Esophagus squamous epithelium (tissue), 5 donors: ENCODE data around the gene AHDC1. TPM values are rescaled to one million over a fixed set of nuclear protein-coding genes. Genes with fewer than 3 reads are reported as not detected.

Experiments used
- DNase-seq: peaks from one replicate; lab custom pipeline; 2025; lab: John Stamatoyannopoulos, UW
- H3K27ac ChIP-seq, 4 donors: fragments of 200-600 bp; sonication (generic); one replicate each; pipeline ENCODE4 v1.5.1; 2016 to 2019; ENCODE audit warnings: mild to moderate bottlenecking in 1 of 4
- H3K27me3 ChIP-seq, 4 donors: fragments of 200-600 bp; sonication (generic); 1 replicate in 3 of 4; 2 replicates in 1 of 4; pipeline versions ENCODE4 v1.5.1 to v1.6.0; 2017 to 2021; ENCODE audit warnings: antibody characterized with exemption in 1 of 4
- H3K36me3 ChIP-seq, 3 donors: fragments of 200-600 bp; sonication (generic); one replicate each; pipeline ENCODE4 v1.5.1; 2016 to 2019
- H3K4me1 ChIP-seq, 3 donors: fragments of 200-600 bp; sonication (generic); one replicate each; pipeline ENCODE4 v1.5.1; 2017 to 2019
- H3K4me3 ChIP-seq, 4 donors: fragments of 200-600 bp; sonication (generic); 1 replicate in 3 of 4; 2 replicates in 1 of 4; pipeline ENCODE4 v1.5.1; 2016 to 2019; ENCODE audit warnings: mild to moderate bottlenecking in 2 of 4, moderate library complexity in 1 of 4
- H3K9me3 ChIP-seq, 3 donors: fragments of 200-600 bp; sonication (generic); one replicate each; pipeline ENCODE4 v1.5.1; 2016 to 2019
- POLR2A ChIP-seq, 4 donors: fragments of 450-650 bp; IDR thresholded peaks; one replicate each; pipeline ENCODE4 v1.6.1; 2017; ENCODE audit warnings: antibody characterized with exemption in 4 of 4, mild to moderate bottlenecking in 4 of 4, moderate library complexity in 3 of 4
- WGBS, 2 donors: methylation state at CpG; one replicate each; pipeline ENCODE4 v1.1.5; 2018; 5-methylcytosine and 5-hydroxymethylcytosine counted together
- intact Hi-C: fragments of 100-400 bp; cut with DNase I; formaldehyde crosslinking; loops from one replicate; pipeline ENCODE4 v1.15.0; 2022
- total RNA-seq, 4 donors: library from RNA; depleted of rRNA; stranded (reverse); fragments of >200 nt; gene quantifications; one replicate each; pipeline ENCODE4 v1.1.0, GENCODE V29; 2016
- TF ChIP-seq, protein P1 (sequence below), 6 experiments: fragments of 450-650 bp in 4 of 6; fragments of 200-600 bp in 2 of 6; sonication (generic) in 2 of 6; IDR thresholded peaks; one replicate each; pipeline ENCODE4 v1.5.1; 2016 to 2019; ENCODE audit warnings: antibody characterized with exemption in 6 of 6, mild to moderate bottlenecking in 4 of 6, moderate library complexity in 4 of 6
- donor health status: DM: yes; HTN: yes; CAD: no.

Gene AHDC1
- total RNA-seq, 4 donors from 2014 or later, result 22.2 to 112 (median 30.6) TPM

DNA sequence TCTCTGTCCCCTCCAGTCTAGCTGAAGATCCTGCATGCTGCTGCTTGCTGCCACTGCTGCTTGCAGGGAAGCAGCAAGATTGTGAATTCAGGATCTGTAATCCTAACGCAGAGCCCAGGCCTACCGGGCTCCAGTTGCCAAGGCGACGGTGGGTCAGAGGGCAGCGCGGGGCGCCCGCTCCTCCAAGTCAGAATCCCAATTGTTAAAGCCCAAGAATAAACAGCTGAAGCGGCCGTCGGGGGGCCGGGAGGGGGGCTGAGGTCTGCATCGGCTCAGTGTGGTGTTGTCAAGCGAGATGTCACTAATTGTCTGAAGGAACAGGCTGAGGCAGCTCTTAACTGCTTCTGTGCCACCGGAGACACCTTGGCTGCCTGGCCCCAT is 36.8 kb downstream of the AHDC1 start:
- DNase-seq, result no peak
- WGBS, 2 donors, result 70% methylated on average over 13 of the region's 15 CpGs; no CpG with 5 or more reads in 1 of the 2 donors

GRCh38 chr1:27566462-27567145 is 37.3 kb downstream of the AHDC1 start:
- H3K9me3 ChIP-seq, result no peaks in the 10 kb centered on the region
- 50 to 52% methylated on average over 11 of the region's 13 CpGs for WGBS, 2 donors
- peaks cover 0 to 17% (median 0%) of the 10 kb centered on the region in 3 donors for H3K36me3 ChIP-seq
- intact Hi-C loops, result no loop called here
- TF ChIP-seq, protein P1, sequence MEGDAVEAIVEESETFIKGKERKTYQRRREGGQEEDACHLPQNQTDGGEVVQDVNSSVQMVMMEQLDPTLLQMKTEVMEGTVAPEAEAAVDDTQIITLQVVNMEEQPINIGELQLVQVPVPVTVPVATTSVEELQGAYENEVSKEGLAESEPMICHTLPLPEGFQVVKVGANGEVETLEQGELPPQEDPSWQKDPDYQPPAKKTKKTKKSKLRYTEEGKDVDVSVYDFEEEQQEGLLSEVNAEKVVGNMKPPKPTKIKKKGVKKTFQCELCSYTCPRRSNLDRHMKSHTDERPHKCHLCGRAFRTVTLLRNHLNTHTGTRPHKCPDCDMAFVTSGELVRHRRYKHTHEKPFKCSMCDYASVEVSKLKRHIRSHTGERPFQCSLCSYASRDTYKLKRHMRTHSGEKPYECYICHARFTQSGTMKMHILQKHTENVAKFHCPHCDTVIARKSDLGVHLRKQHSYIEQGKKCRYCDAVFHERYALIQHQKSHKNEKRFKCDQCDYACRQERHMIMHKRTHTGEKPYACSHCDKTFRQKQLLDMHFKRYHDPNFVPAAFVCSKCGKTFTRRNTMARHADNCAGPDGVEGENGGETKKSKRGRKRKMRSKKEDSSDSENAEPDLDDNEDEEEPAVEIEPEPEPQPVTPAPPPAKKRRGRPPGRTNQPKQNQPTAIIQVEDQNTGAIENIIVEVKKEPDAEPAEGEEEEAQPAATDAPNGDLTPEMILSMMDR (IDR thresholded peaks at IDR 0.05), result no peak
- no peak for TF ChIP-seq POLR2A (IDR thresholded peaks at IDR 0.05)
- no peak for DNase-seq
- H3K27me3 ChIP-seq, result no peaks in the 10 kb centered on the region
- peaks cover 87 to 100% (median 89%) of the 10 kb centered on the region in 3 donors for H3K4me1 ChIP-seq
- H3K4me3 ChIP-seq, result no peak overlapping the region
- peak overlapping the region; percentile 89 to 97 (median 96) for H3K27ac ChIP-seq

More for the DNA sequence above, 36.8 kb downstream of the AHDC1 start:
- peaks cover 0 to 17% (median 0%) of the 10 kb centered on the region in 3 donors for H3K36me3 ChIP-seq
- intact Hi-C loops, result no loop called here
- peak overlapping the region; percentile 89 to 97 (median 96) for H3K27ac ChIP-seq
- H3K27me3 ChIP-seq, result no peaks in the 10 kb centered on the region
- no peaks in the 10 kb centered on the region for H3K9me3 ChIP-seq
- peaks cover 87 to 100% (median 89%) of the 10 kb centered on the region in 3 donors for H3K4me1 ChIP-seq
- TF ChIP-seq, protein P1 (IDR thresholded peaks at IDR 0.05), result no peak
- no peak for TF ChIP-seq POLR2A (IDR thresholded peaks at IDR 0.05)
- H3K4me3 ChIP-seq, result no peak overlapping the region

- Histone ChIP-seq H3K9me3 (no peaks in the 10 kb centered on the region), H3K4me3 (no peak overlapping the region), H3K27ac (peak overlapping the region; percentile 89 to 96 (median 94)), H3K27me3 (no peaks in the 10 kb centered on the region), H3K4me1 (peaks cover 86 to 100% (median 89%) of the 10 kb centered on the region in 3 donors), H3K36me3 (peaks cover 0 to 17% (median 0%) of the 10 kb centered on the region in 3 donors)
- TF ChIP-seq, protein P1 (IDR thresholded peaks at IDR 0.05), result no peak
- no peak for TF ChIP-seq POLR2A (IDR thresholded peaks at IDR 0.05)
- no peak for DNase-seq
- intact Hi-C loops, result no loop called here
- 56 to 87% methylated on average over 8 to 14 of the region's 26 CpGs for WGBS, 2 donors
Measured at GRCh38 chr1:27564710-27565649, 39.0 kb downstream of the AHDC1 start.

DNA sequence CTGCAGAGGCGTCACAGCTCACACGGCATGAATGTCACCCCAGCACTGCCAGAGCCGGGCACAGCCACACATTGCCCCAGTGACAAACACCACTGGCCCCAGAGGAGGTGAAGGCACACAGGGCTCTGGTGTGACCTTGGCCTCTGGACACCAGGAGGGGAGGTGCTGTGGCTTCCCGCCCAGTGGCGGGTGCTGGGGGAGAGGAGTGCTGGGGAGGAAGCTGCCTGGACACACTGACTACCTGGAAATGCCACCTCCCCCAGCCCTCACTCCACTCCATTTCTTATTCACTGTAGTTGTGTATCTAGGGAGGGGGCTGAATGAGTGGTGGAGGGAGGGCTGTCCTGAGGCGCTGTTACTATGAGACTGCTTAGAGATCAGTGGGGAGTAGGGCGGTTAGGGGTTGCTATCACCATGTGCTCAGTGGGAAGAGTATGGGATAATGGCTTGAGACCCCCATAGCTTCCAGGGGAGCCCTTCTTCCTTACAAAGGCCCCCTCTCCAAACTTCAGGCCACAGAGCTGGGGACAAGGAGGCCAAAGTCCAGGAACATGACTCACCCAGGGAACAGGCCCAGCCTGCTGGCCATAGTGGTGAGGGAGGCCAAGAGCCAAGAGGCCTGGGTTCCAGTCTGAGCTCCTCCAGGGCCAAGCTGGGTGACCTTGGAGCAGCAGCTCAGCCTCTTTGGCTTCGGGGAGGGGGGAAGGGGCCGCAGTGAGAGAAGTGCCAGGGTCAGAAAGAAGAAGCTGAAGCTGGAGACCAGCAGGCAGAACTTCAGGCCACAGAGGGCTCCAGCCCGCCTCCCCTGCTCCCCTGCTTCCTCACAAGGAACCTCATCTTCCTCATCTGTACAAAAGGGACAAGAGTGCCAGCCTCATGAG is 40.1 kb downstream of the AHDC1 start:
- Histone ChIP-seq H3K4me3 (no peak overlapping the region), H3K27me3 (no peaks in the 10 kb centered on the region), H3K9me3 (no peaks in the 10 kb centered on the region), H3K36me3 (peaks cover 0 to 17% (median 0%) of the 10 kb centered on the region in 3 donors), H3K27ac (peak overlapping the region; percentile 89 to 96 (median 94)), H3K4me1 (peaks cover 81 to 100% (median 82%) of the 10 kb centered on the region in 3 donors)
- intact Hi-C loops, result no loop called here
- TF ChIP-seq, protein P1 (IDR thresholded peaks at IDR 0.05), result no peak
- TF ChIP-seq POLR2A (IDR thresholded peaks at IDR 0.05), result no peak
- 53 to 63% methylated on average over 3 to 8 of the region's 10 CpGs for WGBS, 2 donors
- no peak for DNase-seq
